T-helper 17 cell (primary cell): ENCODE results near the gene DMXL2. TPM values are rescaled to one million over a fixed set of nuclear protein-coding genes. Genes with fewer than 3 reads are reported as not detected.
"Not testable (repeated sequence)": the region's sequence is repeated elsewhere in the genome, so short reads cannot be mapped to it uniquely, and the experiment has no call there.

Experiments used
- ATAC-seq: fragments of 150-1000 bp; cut with Tn5 transposase; 2 replicates; pipeline ENCODE4 v1.10.0; 2021; ENCODE audit warnings: mild to moderate bottlenecking, moderate library complexity
- DNase-seq, 3 donors: peaks; one replicate each; pipeline versions ENCODE4 v3.0.0 to v3.0.0-alpha.2; 2020 to 2021
- H3K9me3 ChIP-seq: one replicate; pipeline ENCODE4 v1.7.0; 2013; ENCODE audit warnings: low read length, mild to moderate bottlenecking; ENCODE audit not compliant: control insufficient read depth, poor library complexity, severe bottlenecking
- H3K27ac Mint-ChIP-seq: one replicate; pipeline ENCODE4 v1.8.0; 2022; ENCODE audit warnings: mild to moderate bottlenecking, moderate library complexity, mixed read lengths
- H3K27me3 Mint-ChIP-seq: one replicate; pipeline ENCODE4 v1.8.0; 2022; ENCODE audit warnings: mixed read lengths
- H3K36me3 Mint-ChIP-seq: one replicate; pipeline ENCODE4 v1.8.0; 2022; ENCODE audit warnings: low read depth, mixed read lengths
- H3K4me1 Mint-ChIP-seq: one replicate; pipeline ENCODE4 v1.8.0; 2022; ENCODE audit warnings: mild to moderate bottlenecking, mixed read lengths
- H3K4me3 Mint-ChIP-seq: one replicate; pipeline ENCODE4 v1.8.0; 2022; ENCODE audit warnings: mild to moderate bottlenecking, moderate library complexity, mixed read lengths
- total RNA-seq, 4 donors: library from RNA in 2 of 4; stranded (reverse) in 2 of 4; gene quantifications; one replicate each; pipeline ENCODE4 v1.2.3 and lab custom pipeline; 2022 to 2026

DMXL2 gene
- total RNA-seq (1 to 10 TPM; 5.5 to 7.5 TPM), total RNA-seq (lab: John Stamatoyannopoulos, UW) (11.4 to 13.4 reads per million in 2 donors)

DNA sequence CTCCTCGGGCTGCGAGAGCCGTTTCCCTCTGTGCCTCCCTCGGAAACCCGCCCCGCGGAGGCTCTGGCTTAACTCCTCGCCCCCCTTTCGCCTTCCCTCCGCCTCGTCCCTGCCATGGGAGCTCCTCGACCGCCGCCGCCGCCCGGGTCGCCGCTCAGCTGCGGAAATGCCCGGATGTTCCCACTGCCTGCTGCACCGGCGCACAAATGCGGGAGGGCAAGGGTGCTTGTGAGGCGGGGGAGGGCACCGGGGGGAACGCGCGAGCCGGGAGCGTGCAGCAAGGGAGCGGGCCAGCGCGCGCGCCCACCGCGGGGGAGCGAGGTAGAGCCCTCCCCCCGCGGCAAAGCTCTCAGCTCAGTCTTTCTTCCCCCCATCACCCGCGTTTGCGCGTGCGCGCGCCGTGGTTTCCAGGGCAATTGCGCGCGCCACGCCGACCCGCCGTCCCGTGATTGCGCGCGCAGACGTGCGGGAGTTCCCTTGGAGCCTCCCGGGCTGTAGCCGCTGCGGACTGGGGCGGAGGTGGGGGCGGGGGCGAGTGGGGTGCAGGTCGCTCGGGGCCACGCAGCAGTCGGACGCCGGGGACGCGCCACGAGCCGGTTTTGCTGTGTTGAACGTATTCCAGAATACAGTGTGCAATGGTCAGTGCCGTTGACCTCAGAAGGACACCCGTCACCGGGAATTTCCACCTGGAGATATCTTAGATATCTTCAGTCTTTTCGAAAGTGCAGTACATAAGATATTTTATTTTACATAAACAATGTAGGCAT is at the start of gene DMXL2:
Gene DMXL2 (minus strand): TSS at position 168 of the 767 bp plus-strand sequence. CDS start 226 bp downstream, outside the sequence.
- DNase-seq (peak; percentile 34 to 64 (median 51)), ATAC-seq (peak; percentile 78)
- Mint-ChIP-seq H3K27me3 (peaks cover 18% of the 10 kb centered on the region), H3K36me3 (no peaks in the 10 kb centered on the region), H3K27ac (peak within 1 kb of the TSS; percentile 79), H3K4me3 (peak within 1 kb of the TSS; percentile 92), H3K4me1 (peaks cover 13% of the 10 kb centered on the region)
- no peaks in the 10 kb centered on the region for H3K9me3 ChIP-seq

DNA sequence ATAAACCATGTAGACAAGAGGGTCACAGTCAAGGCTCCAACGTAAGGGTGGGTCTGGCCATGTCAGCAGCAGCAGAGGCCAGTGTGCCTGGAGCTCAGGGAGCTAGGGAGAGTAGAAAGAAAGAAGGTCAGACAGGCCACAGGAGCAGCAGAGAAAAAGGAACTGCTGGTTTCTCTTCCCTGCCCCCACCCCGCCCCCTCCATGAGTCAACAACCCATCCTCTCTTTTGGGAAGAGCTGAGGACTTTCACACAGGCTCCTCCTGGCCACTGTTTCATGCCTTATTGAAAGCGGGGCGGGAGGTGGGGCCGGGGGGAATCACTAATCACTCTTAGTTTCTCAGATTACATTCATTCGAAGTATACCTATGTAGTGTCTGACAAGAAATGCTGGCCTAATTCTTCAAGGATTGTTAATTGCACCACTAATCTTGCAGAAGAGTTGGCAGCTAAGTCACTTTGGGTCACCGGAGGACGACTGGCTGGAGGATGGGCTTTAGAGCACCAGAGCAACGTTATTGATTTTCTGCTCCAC is 49.6 kb upstream of the DMXL2 start:
- ATAC-seq (no peak), DNase-seq (no peak)
- no peaks in the 10 kb centered on the region for H3K4me1 Mint-ChIP-seq
- H3K27me3 Mint-ChIP-seq, result peaks cover 51% of the 10 kb centered on the region
- no peak overlapping the region for H3K27ac Mint-ChIP-seq
- H3K36me3 Mint-ChIP-seq, result peaks cover 3% of the 10 kb centered on the region
- H3K4me3 Mint-ChIP-seq, result no peak overlapping the region
- H3K9me3 ChIP-seq, result no peaks in the 10 kb centered on the region

GRCh38 chr15:51669381-51669780 is 46.8 kb upstream of the DMXL2 start:
- peaks cover 3% of the 10 kb centered on the region for H3K36me3 Mint-ChIP-seq
- ATAC-seq, result no peak
- no peak for DNase-seq
- no peak overlapping the region for H3K4me3 Mint-ChIP-seq
- H3K9me3 ChIP-seq, result no peaks in the 10 kb centered on the region
- H3K27ac Mint-ChIP-seq, result no peak overlapping the region
- H3K4me1 Mint-ChIP-seq, result no peaks in the 10 kb centered on the region
- H3K27me3 Mint-ChIP-seq, result peaks cover 40% of the 10 kb centered on the region

GRCh38 chr15:51668446-51668845 is 45.9 kb upstream of the DMXL2 start:
- no peak overlapping the region for H3K27ac Mint-ChIP-seq
- H3K36me3 Mint-ChIP-seq, result peaks cover 3% of the 10 kb centered on the region
- no peaks in the 10 kb centered on the region for H3K4me1 Mint-ChIP-seq
- ATAC-seq (no peak), DNase-seq (no peak)
- no peaks in the 10 kb centered on the region for H3K9me3 ChIP-seq
- H3K4me3 Mint-ChIP-seq, result no peak overlapping the region
- peaks cover 40% of the 10 kb centered on the region for H3K27me3 Mint-ChIP-seq

DNA sequence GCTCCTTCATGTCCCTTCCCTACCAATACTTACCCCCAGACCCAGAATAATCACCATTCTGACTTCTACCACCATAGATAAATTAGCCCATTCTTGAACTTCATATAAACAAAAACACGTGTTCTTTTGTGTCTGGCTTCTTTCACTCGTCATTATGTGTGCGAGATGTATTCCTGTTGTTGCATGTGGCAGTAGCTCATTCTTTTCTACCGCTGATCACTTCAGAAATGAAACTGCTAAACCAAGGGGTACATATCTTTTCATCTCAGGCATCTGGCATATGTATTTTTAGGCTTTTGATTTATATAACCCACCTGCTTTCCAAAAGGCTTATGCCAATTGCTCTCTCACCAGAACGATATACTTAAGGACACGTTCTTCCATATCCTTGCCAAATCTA is 44.9 kb upstream of the DMXL2 start:
- ATAC-seq (no peak), DNase-seq (no peak)
- Mint-ChIP-seq H3K27ac (no peak overlapping the region), H3K36me3 (peaks cover 3% of the 10 kb centered on the region), H3K4me1 (no peaks in the 10 kb centered on the region), H3K27me3 (peaks cover 33% of the 10 kb centered on the region), H3K4me3 (no peak overlapping the region)
- no peaks in the 10 kb centered on the region for H3K9me3 ChIP-seq

- Mint-ChIP-seq H3K27me3 (peaks cover 12% of the 10 kb centered on the region), H3K36me3 (no peaks in the 10 kb centered on the region), H3K4me1 (no peaks in the 10 kb centered on the region), H3K27ac (no peak overlapping the region), H3K4me3 (no peak overlapping the region)
- ATAC-seq, result no peak
- H3K9me3 ChIP-seq, result no peaks in the 10 kb centered on the region
- no peak for DNase-seq
These were observed 38.5 kb upstream of the DMXL2 start for GRCh38 chr15:51661072-51661471.

GRCh38 chr15:51658664-51659063 is 36.1 kb upstream of the DMXL2 start:
- ATAC-seq, result no peak
- no peak overlapping the region for H3K4me3 Mint-ChIP-seq
- peaks cover 16% of the 10 kb centered on the region for H3K27me3 Mint-ChIP-seq
- H3K36me3 Mint-ChIP-seq, result no peaks in the 10 kb centered on the region
- DNase-seq, result no peak
- no peak overlapping the region for H3K27ac Mint-ChIP-seq
- H3K4me1 Mint-ChIP-seq, result no peaks in the 10 kb centered on the region
- H3K9me3 ChIP-seq, result no peaks in the 10 kb centered on the region

DNA sequence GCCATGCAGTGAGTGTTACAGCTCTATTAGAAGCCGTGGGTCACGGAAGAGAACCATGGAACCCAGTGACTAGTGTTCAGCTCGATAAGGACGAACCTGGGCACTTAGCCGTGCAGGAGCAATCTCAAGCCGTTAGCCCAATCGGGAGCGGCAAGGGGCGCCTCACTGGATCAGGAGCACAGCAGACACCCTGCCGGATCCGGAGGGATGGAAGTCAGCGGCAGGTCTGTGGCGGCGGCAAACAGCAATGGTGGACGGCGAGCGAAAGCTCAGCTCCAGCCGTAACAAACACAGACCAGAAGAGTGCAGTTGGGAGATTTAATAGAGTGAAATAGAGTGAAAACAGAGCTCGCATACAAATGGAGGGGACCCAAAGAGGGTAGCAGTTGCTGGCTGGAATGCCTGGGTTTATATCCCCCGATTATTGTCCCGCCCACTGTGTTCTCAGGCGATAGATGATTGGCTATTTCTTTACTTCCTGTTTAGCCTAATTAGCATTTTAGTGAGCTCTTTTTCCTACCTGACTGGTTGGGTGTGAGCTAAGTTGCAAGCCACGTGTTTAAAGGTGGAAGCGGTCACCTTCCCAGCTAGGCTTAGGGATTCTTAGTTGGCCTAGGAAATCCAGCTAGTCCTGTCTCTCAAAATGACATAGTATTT is 33.0 kb upstream of the DMXL2 start:
- not testable (repeated sequence) for DNase-seq, H3K27ac Mint-ChIP-seq, H3K36me3 Mint-ChIP-seq, ATAC-seq, H3K4me1 Mint-ChIP-seq, H3K9me3 ChIP-seq
- Mint-ChIP-seq H3K4me3 (peak overlapping the region; percentile 0), H3K27me3 (peaks cover 14% of the 10 kb centered on the region)

GRCh38 chr15:51652084-51652668 is 29.6 kb upstream of the DMXL2 start:
- H3K27ac Mint-ChIP-seq, result no peak overlapping the region
- no peak for DNase-seq
- peaks cover 14% of the 10 kb centered on the region for H3K27me3 Mint-ChIP-seq
- no peaks in the 10 kb centered on the region for H3K9me3 ChIP-seq
- no peak overlapping the region for H3K4me3 Mint-ChIP-seq
- no peaks in the 10 kb centered on the region for H3K36me3 Mint-ChIP-seq
- no peak for ATAC-seq
- peaks cover 5% of the 10 kb centered on the region for H3K4me1 Mint-ChIP-seq

DNA sequence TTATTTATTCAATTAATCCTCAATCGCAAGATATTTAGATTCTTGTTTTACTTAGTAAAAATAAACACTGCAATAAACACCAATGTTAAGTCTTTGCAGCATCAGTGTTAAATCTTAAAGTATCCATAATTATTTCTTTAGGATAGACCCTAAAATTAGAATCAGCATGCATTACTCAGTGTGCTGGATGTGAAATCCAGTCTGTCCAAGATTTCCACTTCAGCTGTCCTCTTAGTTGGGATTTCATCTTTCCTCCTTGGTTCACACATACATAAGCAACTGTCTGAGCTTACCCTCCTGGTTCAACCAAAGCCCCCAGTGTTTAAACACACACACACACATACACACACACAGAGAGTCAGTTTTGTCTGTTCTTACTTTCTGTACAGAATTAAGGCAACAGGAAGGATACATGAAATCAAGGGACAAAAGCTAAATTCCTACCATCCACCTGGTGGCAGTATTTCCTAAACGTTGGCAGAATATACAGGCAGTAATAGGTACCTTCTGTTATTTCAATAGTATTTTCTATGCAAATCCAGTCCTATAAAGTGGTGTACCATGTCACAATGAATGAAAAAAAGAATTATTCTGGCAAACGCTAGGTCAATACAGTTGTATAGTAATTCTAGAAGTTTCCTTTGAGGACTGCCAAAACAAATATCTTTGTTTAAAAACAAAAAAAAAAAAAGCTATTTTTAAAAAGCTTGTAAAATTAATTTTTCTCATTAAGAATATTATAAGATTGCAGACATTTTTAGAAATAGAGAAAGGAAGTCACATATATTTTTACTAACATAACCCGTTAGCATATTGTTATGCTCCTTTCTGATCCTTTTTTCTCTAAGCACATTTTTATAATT is 27.3 kb upstream of the DMXL2 start:
- Mint-ChIP-seq H3K4me3 (peak overlapping the region; percentile 31), H3K27ac (no peak overlapping the region), H3K4me1 (peaks cover 5% of the 10 kb centered on the region), H3K27me3 (peaks cover 9% of the 10 kb centered on the region), H3K36me3 (no peaks in the 10 kb centered on the region)
- H3K9me3 ChIP-seq, result no peaks in the 10 kb centered on the region
- peak; percentile 85 for ATAC-seq
- peak in 1 of 3 donors; percentile 32 for DNase-seq

DNA sequence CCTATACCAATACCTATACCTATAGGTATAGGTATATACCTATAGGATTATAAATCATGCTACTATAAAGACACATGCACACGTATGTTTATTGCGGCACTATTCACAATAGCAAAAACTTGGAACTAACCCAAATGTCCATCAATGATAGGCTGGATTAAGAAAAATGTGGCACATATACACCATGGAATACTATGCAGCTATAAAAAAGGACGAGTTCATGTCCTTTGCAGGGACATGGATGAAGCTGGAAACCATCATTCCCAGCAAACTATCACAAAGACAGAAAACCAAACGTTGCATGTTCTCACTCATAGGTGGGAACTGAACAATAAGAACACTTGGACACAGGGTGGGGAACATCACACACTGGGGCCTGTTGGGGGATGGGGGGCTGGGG is 26.1 kb upstream of the DMXL2 start:
- ATAC-seq, DNase-seq, H3K27ac Mint-ChIP-seq, H3K4me3 Mint-ChIP-seq, H3K27me3 Mint-ChIP-seq, H3K9me3 ChIP-seq, H3K4me1 Mint-ChIP-seq, H3K36me3 Mint-ChIP-seq: not testable (repeated sequence)

DNA sequence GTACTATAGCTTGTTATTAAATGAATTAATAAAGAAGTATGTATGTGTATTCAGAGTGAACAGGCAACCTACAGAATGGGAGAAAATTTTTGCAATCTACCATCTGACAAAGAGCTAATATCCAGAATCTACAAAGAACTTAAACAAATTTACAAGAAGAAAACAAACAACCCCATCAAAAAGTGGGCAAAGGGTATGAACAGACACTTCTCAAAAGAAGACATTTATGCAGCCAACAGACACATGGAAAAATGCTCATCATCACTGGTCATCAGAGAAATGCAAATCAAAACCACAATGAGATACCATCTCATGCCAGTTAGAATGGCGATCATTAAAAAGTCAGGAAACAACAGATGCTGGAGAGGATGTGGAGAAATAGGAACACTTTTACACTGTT is 25.5 kb upstream of the DMXL2 start:
- DNase-seq, ATAC-seq, H3K27ac Mint-ChIP-seq, H3K9me3 ChIP-seq, H3K27me3 Mint-ChIP-seq, H3K4me1 Mint-ChIP-seq, H3K4me3 Mint-ChIP-seq, H3K36me3 Mint-ChIP-seq: not testable (repeated sequence)
